AG04449 (cell line): Measurements from ENCODE around the gene C1orf35.

Experiments
- CTCF ChIA-PET: fragments of 350-600 bp; formaldehyde crosslinking; extraction: SDS; loops from one replicate; lab custom pipeline; 2021; ENCODE audit warnings: antibody characterized with exemption; lab: Yijun Ruan, JAX
- POLR2A ChIA-PET: fragments of 400-600, 350-600 bp; formaldehyde crosslinking; extraction: SDS; loops from one replicate; lab custom pipeline; 2020; ENCODE audit warnings: antibody characterized with exemption, inconsistent platforms; lab: Yijun Ruan, JAX
- DNase-seq: peaks from one replicate; pipeline ENCODE4 v3.0.0-alpha.2; 2010; ENCODE audit warnings: low read depth, low spot score
- H3K4me3 ChIP-seq: 2 replicates; pipeline ENCODE4 v1.5.1; 2011; ENCODE audit warnings: low read depth, mild to moderate bottlenecking, control low read depth, low read length
- TF ChIP-seq, protein P1 (sequence below): IDR thresholded peaks from one replicate; pipeline ENCODE4 v1.5.1; 2011; ENCODE audit warnings: mild to moderate bottlenecking, moderate library complexity, low read length, control low read depth, inconsistent platforms; ENCODE audit not compliant: insufficient read depth; ENCODE audit errors: missing control alignments

The C1orf35 gene

DNA sequence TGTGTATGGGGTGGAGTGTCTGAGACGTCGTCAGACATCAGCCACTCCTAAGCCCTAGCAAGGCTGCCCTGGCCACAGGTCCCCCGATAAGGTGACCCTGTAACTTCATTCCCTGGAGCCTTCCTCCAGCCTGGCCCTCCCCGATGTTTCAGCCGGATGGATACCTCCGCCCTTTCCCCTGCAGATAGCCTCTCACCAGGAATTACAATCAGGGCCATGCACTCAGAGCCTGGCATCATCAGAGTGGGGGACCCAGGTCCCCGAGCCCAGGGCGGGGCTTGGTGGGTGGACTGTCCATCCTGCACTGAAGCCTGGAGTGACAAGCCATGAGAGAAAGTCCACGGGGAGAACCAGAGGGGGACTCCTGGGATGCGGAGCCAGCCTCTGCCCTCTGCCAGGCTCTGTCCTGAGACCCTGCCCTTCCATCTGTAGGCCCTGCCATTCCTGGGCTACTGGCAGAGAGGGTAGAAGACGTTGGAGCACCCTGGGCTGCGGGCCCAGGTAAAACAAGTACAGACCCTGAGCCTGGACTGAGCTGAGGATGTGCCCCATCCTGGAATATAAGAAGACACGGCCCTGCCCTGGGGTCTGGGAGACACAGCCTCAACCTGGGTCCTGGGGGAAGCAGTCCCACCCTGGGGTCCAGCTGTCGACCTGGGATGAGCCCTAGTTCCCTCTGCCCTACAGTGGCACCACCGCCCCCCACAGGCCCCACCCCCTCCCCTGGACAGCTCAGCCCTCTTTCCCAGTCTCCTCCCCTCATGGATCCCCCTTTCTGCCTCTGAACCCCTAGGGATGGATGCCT is 37.4 kb downstream of the C1orf35 start:
- CTCF ChIA-PET: no interaction called here
- POLR2A ChIA-PET: no interaction called here
- no peak overlapping the region for H3K4me3 ChIP-seq
- TF ChIP-seq, protein P1, sequence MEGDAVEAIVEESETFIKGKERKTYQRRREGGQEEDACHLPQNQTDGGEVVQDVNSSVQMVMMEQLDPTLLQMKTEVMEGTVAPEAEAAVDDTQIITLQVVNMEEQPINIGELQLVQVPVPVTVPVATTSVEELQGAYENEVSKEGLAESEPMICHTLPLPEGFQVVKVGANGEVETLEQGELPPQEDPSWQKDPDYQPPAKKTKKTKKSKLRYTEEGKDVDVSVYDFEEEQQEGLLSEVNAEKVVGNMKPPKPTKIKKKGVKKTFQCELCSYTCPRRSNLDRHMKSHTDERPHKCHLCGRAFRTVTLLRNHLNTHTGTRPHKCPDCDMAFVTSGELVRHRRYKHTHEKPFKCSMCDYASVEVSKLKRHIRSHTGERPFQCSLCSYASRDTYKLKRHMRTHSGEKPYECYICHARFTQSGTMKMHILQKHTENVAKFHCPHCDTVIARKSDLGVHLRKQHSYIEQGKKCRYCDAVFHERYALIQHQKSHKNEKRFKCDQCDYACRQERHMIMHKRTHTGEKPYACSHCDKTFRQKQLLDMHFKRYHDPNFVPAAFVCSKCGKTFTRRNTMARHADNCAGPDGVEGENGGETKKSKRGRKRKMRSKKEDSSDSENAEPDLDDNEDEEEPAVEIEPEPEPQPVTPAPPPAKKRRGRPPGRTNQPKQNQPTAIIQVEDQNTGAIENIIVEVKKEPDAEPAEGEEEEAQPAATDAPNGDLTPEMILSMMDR: no peak
- no peak for DNase-seq

DNA sequence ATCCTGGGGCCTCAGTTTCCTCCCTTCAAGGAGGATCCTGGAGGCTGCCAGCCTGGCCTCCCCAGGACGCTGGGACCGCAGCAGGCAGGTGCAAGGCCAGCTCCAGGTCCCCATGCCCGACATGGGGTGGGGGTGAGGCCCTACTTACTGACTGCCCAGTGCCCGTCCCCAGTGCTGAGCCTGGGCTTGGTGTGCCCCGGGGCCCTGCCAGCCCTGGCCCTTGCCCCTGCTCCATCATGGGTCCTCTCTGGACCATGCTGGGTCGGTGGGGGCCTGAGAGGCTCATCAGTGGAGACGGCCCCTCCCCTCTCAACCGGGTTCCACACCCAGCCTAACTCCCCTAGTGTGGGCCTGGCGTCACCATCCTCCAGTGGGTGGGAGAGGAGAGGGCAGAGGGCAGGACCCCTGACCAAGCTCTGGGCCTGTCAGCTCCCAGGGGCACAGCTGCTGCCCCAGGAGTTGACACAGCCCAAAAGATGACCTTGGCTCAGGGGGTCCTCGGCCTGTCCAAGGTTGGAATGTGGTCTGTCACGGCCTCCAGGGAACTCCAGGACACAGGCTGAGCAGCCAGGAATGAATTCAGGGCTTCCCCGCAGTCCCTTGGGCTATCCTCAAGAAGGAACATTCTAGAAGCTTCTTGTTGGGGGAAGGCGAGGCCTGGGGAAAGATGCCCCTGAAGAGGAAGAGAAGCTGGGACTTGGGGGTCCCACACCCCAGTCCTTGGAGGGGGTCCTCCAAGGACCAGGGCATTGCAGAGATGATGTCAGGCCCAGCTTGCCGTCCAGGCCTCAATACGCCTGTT is 38.2 kb downstream of the C1orf35 start:
- POLR2A ChIA-PET: no interaction called here
- no peak overlapping the region for H3K4me3 ChIP-seq
- TF ChIP-seq, protein P1: no peak
- DNase-seq: no peak
- CTCF ChIA-PET: no interaction called here

DNA sequence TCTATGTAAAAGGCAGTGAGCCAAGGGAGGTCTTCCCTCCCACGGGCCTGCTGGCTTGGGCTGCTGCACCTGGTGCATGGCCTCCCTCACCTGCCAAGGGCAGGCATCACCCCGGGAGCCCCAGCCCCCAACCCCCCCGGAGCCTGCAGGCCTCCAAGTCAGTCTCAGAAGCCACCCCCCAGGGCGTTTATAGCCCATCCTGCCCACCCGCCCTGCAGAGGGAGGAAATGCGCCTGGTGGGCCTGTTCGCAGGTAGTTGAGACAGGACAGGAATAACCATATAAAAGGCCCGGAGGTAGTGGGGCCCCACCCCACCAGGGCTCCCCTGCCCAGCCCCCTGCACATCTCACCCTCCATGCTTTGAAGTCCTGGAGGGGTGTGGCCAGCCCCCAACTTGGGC is 38.8 kb downstream of the C1orf35 start:
- POLR2A ChIA-PET: no interaction called here
- H3K4me3 ChIP-seq: no peak overlapping the region
- CTCF ChIA-PET: no interaction called here
- no peak for DNase-seq
- TF ChIP-seq, protein P1: no peak

DNA sequence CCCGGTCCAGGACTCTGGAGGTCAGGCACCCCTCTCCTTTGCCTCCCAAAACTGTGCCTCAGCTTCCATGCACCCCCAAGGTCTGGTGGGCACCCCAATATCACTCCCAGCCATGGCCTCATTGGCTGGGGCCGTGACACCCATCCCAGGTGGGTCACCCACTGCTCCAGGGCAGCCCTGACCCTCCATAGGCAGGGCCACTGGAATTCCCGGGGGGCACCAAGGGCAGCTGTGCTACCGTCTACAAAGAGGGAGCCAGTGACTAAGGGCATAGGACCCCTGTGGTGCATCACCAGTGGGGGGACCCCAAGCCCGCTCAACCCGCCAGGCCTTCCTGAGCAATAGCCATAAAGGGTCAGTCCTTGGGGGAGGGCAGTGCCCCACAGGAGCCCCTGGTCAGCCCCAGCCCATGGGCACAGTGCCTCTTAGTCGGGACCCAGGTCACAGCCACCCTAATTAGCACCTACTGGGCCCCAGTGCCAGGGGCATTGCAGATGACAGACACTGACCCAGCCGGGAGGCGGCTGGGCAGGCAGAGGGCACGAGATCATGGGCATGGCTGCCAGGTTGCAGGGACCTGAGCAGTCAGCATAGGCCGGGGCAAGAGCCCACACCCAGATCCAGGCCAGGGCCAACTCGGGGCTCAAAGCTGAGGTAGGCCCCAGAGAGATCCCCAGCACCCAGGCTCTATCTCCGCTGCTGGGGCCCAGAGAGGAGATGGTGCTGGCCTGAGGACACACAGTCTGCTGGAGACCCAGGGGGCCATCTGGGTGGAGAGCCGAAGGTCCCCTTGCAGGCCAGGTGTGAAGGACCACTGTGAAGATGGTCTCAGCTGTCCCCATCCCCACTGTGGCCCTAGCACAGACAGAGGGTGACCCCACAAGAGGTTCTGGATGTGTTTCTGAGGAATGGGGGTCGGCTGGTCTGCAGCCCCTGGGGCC is 39.6 kb downstream of the C1orf35 start:
- DNase-seq: no peak
- ChIA-PET CTCF (no interaction called here), POLR2A (no interaction called here)
- TF ChIP-seq, protein P1: no peak
- H3K4me3 ChIP-seq: no peak overlapping the region

DNA sequence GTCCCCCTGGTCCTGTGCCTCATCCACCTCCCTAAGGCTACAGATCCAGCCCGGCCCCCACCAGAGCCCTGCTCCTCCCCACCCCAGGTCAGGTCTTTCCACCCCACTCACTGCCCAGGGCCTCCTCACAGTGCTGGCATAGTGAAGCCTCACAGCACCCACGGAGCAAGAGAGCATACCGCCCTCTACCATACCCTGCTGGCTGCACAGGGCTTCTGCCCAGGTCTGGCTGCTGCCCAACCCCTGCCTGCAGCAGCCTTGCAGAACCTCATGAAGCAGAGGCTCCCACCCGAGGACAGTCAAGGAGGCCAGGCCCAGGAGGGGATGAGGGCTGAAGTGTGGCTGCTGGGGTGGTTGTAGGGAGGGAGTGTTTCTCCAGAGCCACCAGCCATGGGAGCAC is 40.3 kb downstream of the C1orf35 start:
- POLR2A ChIA-PET: no interaction called here
- TF ChIP-seq, protein P1: no peak
- DNase-seq: no peak
- CTCF ChIA-PET: no interaction called here
- H3K4me3 ChIP-seq: no peak overlapping the region
